Ecto neural progenitor cell (in vitro differentiated cells): ENCODE measurements around the gene TRIM62.

Experiments
- DNase-seq: peaks from one replicate; pipeline ENCODE4 v3.0.0-alpha.2; 2018; ENCODE audit warnings: low spot score

Gene TRIM62

GRCh38 chr1:33180226-33180910 is 1.5 kb downstream of the TRIM62 start:
- DNase-seq = no peak

GRCh38 chr1:33178836-33179439 is 2.9 kb downstream of the TRIM62 start:
- DNase-seq = no peak

- no peak for DNase-seq
Measured at GRCh38 chr1:33177996-33178540, 3.8 kb downstream of the TRIM62 start.

GRCh38 chr1:33176887-33177286 is 5.0 kb downstream of the TRIM62 start:
- DNase-seq = no peak

- peak; percentile 58 for DNase-seq
Measured at GRCh38 chr1:33176362-33176850, 5.4 kb downstream of the TRIM62 start.

GRCh38 chr1:33175865-33176264 is 6.0 kb downstream of the TRIM62 start:
- no peak for DNase-seq

- DNase-seq = no peak
Measured at GRCh38 chr1:33173091-33173490, 8.8 kb downstream of the TRIM62 start.

- peak; percentile 42 for DNase-seq
Measured at GRCh38 chr1:33171977-33172813, 9.6 kb downstream of the TRIM62 start.

GRCh38 chr1:33170351-33171274 is 11.2 kb downstream of the TRIM62 start:
- DNase-seq = peak; percentile 38

GRCh38 chr1:33169290-33170055 is 12.4 kb downstream of the TRIM62 start:
- peak; percentile 25 for DNase-seq

- no peak for DNase-seq
Measured at GRCh38 chr1:33168556-33169289, 13.1 kb downstream of the TRIM62 start.

- DNase-seq = no peak
Measured at GRCh38 chr1:33167650-33168447, 14.0 kb downstream of the TRIM62 start.

GRCh38 chr1:33165809-33166208 is 16.0 kb downstream of the TRIM62 start:
- no peak for DNase-seq

GRCh38 chr1:33165209-33165608 is 16.6 kb downstream of the TRIM62 start:
- peak; percentile 69 for DNase-seq

GRCh38 chr1:33163621-33164519 is 18.0 kb downstream of the TRIM62 start:
- no peak for DNase-seq

GRCh38 chr1:33162141-33162540 is 19.7 kb downstream of the TRIM62 start:
- no peak for DNase-seq

GRCh38 chr1:33161061-33161681 is 20.7 kb downstream of the TRIM62 start:
- peak; percentile 74 for DNase-seq

GRCh38 chr1:33159577-33159976 is 22.3 kb downstream of the TRIM62 start:
- no peak for DNase-seq
